ENCODE data around the gene EML4. TPM values are rescaled to one million over a fixed set of nuclear protein-coding genes. Genes with fewer than 3 reads are reported as not detected.

The EML4 gene
- total RNA-seq, 1 donor from 2014 or later = 43.0 TPM

- H3K36me3 Mint-ChIP-seq (ENCODE audit: low read depth) = peaks cover 10% of the 10 kb centered on the region
- H3K4me1 Mint-ChIP-seq (ENCODE audit: low read depth) = no peaks in the 10 kb centered on the region
- DNase-seq (ENCODE audit: low spot score) = no peak
- H3K4me3 Mint-ChIP-seq (ENCODE audit: low read depth) = no peak overlapping the region
- no peak overlapping the region for H3K27ac Mint-ChIP-seq
- H3K27me3 Mint-ChIP-seq (ENCODE audit: low read depth) = no peaks in the 10 kb centered on the region
- intact Hi-C loops (cut with micrococcal nuclease) = no loop called here
- no peaks in the 10 kb centered on the region for H3K9me3 Mint-ChIP-seq
These were observed 105.7 kb downstream of the EML4 start for GRCh38 chr2:42274863-42275262.

GRCh38 chr2:42281416-42282081 lies 112.4 kb downstream of the EML4 start:
- peaks cover 39% of the 10 kb centered on the region for H3K36me3 Mint-ChIP-seq (ENCODE audit: low read depth)
- DNase-seq (ENCODE audit: low spot score) = no peak
- no peaks in the 10 kb centered on the region for H3K27me3 Mint-ChIP-seq (ENCODE audit: low read depth)
- intact Hi-C loops (cut with micrococcal nuclease) = no loop called here
- H3K27ac Mint-ChIP-seq = no peak overlapping the region
- no peaks in the 10 kb centered on the region for H3K9me3 Mint-ChIP-seq
- H3K4me3 Mint-ChIP-seq (ENCODE audit: low read depth) = no peak overlapping the region
- H3K4me1 Mint-ChIP-seq (ENCODE audit: low read depth) = peaks cover 5% of the 10 kb centered on the region

- Mint-ChIP-seq H3K4me1 (ENCODE audit: low read depth) (peaks cover 21% of the 10 kb centered on the region), H3K4me3 (ENCODE audit: low read depth) (no peak overlapping the region), H3K27me3 (ENCODE audit: low read depth) (no peaks in the 10 kb centered on the region), H3K36me3 (ENCODE audit: low read depth) (peaks cover 46% of the 10 kb centered on the region), H3K27ac (no peak overlapping the region), H3K9me3 (no peaks in the 10 kb centered on the region)
- DNase-seq (ENCODE audit: low spot score) = no peak
- intact Hi-C loops (cut with micrococcal nuclease) = no loop called here
These were observed 114.9 kb downstream of the EML4 start for GRCh38 chr2:42284019-42284418.

DNA sequence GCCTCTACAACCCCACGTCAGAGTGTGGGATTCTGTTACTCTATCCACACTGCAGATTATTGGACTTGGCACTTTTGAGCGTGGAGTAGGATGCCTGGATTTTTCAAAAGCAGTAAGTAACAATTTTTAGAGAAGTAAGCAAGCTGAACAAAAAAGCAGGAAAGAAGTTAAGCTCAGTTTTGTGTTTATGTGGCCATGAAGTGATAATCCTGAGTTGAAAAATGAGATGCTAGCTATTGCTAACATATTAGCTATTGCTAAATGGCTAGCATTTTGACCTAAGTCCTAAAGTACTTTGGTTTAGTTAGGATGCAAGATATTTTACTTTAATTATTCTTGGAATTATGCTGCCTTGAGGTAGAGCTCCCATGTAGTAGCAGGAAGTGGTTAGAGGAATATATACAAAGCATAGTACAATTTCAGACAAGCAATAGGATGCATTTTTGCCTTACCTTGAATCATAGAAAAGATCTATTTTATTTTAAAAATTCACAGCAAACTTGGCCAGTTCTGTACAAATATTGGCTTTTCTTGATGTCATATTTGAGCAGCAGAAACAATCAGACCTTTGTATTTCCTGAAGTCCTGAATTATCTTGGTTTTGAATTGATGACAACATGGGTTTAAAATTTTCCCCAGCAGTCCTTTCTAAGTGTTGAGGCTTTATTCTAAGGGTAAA lies 117.3 kb downstream of the EML4 start:
- Mint-ChIP-seq H3K27me3 (ENCODE audit: low read depth) (no peaks in the 10 kb centered on the region), H3K27ac (no peak overlapping the region), H3K4me1 (ENCODE audit: low read depth) (peaks cover 27% of the 10 kb centered on the region), H3K9me3 (no peaks in the 10 kb centered on the region), H3K4me3 (ENCODE audit: low read depth) (no peak overlapping the region), H3K36me3 (ENCODE audit: low read depth) (peaks cover 48% of the 10 kb centered on the region)
- intact Hi-C loops (cut with micrococcal nuclease) = loop anchor here (5.0 kb wide), 1 partner anchor 41 kb away; no protein-coding TSS in a partner anchor
- DNase-seq (ENCODE audit: low spot score) = no peak

DNA sequence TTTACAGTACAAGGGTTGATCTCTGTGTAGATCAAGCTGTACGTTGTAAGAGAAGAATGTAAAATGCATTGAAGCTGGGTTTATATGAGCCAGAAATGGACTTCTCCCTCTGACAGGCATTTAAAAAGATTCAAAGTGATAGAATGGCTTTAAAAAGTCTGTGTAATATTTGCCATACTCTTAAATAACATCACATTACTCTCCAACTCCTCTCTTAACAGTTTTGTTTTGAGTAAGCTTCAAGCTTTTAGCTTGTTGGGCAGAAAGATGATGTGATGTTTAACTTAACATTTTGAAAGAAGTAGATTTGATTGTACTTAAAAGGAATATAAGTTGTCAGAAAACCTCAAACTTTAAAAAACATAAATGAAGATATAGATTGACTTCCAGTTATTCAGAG lies 119.7 kb downstream of the EML4 start:
- no peak overlapping the region for H3K27ac Mint-ChIP-seq
- H3K36me3 Mint-ChIP-seq (ENCODE audit: low read depth) = peaks cover 48% of the 10 kb centered on the region
- intact Hi-C loops (cut with micrococcal nuclease) = loop anchor here (5.0 kb wide), 1 partner anchor 38 kb away; no protein-coding TSS in a partner anchor
- H3K9me3 Mint-ChIP-seq = no peaks in the 10 kb centered on the region
- H3K4me1 Mint-ChIP-seq (ENCODE audit: low read depth) = peaks cover 28% of the 10 kb centered on the region
- no peak for DNase-seq (ENCODE audit: low spot score)
- H3K27me3 Mint-ChIP-seq (ENCODE audit: low read depth) = no peaks in the 10 kb centered on the region
- no peak overlapping the region for H3K4me3 Mint-ChIP-seq (ENCODE audit: low read depth)

- intact Hi-C loops (cut with micrococcal nuclease) = loop anchor here (5.0 kb wide), 1 partner anchor 38 kb away; no protein-coding TSS in a partner anchor
- Mint-ChIP-seq H3K27ac (peak overlapping the region; percentile 30), H3K36me3 (ENCODE audit: low read depth) (peaks cover 46% of the 10 kb centered on the region), H3K4me1 (ENCODE audit: low read depth) (peaks cover 28% of the 10 kb centered on the region), H3K9me3 (no peaks in the 10 kb centered on the region), H3K4me3 (ENCODE audit: low read depth) (no peak overlapping the region), H3K27me3 (ENCODE audit: low read depth) (no peaks in the 10 kb centered on the region)
- DNase-seq (ENCODE audit: low spot score) = no peak
These were observed 120.1 kb downstream of the EML4 start for GRCh38 chr2:42289222-42289621.

DNA sequence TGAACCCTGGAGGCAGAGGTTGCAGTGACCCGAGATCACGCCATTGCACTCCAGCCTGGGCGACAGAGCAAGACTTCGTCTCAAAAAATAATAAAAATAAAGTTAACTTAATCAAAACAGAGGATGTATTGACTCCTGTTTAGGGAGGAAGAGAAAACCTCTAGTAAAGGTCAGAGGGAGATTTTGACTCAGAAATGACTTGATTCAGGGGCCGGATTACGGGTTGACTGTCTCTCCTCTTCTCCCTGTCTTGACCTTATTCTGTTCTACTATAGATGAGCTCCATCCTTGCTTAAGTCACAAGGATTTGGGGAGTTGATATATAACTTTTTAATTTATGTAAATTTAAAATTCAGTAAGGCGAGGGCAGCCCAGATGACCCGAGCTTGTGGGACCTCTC lies 120.9 kb downstream of the EML4 start:
- Mint-ChIP-seq H3K9me3 (no peaks in the 10 kb centered on the region), H3K27ac (no peak overlapping the region), H3K4me3 (ENCODE audit: low read depth) (no peak overlapping the region), H3K4me1 (ENCODE audit: low read depth) (peaks cover 28% of the 10 kb centered on the region), H3K36me3 (ENCODE audit: low read depth) (peaks cover 51% of the 10 kb centered on the region), H3K27me3 (ENCODE audit: low read depth) (no peaks in the 10 kb centered on the region)
- intact Hi-C loops (cut with micrococcal nuclease) = loop anchor here (10.0 kb wide), 1 partner anchor 135 kb away; no protein-coding TSS in a partner anchor
- no peak for DNase-seq (ENCODE audit: low spot score)

- no peaks in the 10 kb centered on the region for H3K27me3 Mint-ChIP-seq (ENCODE audit: low read depth)
- intact Hi-C loops (cut with micrococcal nuclease) = loop anchor here (10.0 kb wide), 1 partner anchor 132 kb away; no protein-coding TSS in a partner anchor
- DNase-seq (ENCODE audit: low spot score) = no peak
- H3K4me1 Mint-ChIP-seq (ENCODE audit: low read depth) = peaks cover 27% of the 10 kb centered on the region
- no peak overlapping the region for H3K4me3 Mint-ChIP-seq (ENCODE audit: low read depth)
- H3K27ac Mint-ChIP-seq = no peak overlapping the region
- H3K9me3 Mint-ChIP-seq = no peaks in the 10 kb centered on the region
- peaks cover 62% of the 10 kb centered on the region for H3K36me3 Mint-ChIP-seq (ENCODE audit: low read depth)
These were observed 123.9 kb downstream of the EML4 start for GRCh38 chr2:42293019-42293418.

- intact Hi-C loops (cut with micrococcal nuclease) = loop anchor here (10.0 kb wide), 1 partner anchor 129 kb away; no protein-coding TSS in a partner anchor
- no peak overlapping the region for H3K4me3 Mint-ChIP-seq (ENCODE audit: low read depth)
- peaks cover 70% of the 10 kb centered on the region for H3K36me3 Mint-ChIP-seq (ENCODE audit: low read depth)
These were observed 127.1 kb downstream of the EML4 start for GRCh38 chr2:42296226-42296625.

DNA sequence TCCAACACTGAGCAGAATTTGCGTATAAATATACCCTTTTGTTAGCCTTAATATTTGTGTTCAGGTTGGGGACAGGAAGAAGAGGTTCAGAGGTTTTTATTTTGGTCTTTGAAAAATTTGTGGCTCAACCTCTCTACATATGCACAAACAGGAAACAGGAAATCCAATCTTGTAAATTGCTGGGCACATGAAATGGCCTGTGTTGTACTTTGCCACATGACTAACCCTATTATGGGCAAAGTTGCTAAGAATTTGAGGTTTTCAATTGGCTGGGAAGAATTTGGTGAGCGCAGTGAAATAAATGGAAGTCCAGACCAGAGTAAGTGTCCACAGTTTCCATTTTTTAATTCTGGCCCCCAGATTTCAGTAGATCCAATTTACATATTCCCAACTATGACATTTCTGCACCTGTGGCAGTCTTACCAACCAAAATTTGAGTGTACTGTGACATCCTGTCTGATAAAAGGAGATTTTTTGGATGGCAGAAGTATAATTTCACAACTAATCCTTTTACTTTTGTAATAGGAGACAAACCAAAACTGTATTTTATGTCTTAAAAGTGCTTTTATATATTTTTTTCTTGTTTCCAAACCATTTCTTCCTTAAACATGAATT lies 128.3 kb downstream of the EML4 start:
- Mint-ChIP-seq H3K9me3 (no peaks in the 10 kb centered on the region), H3K27me3 (ENCODE audit: low read depth) (no peaks in the 10 kb centered on the region), H3K4me1 (ENCODE audit: low read depth) (peaks cover 30% of the 10 kb centered on the region), H3K4me3 (ENCODE audit: low read depth) (no peak overlapping the region), H3K36me3 (ENCODE audit: low read depth) (peaks cover 69% of the 10 kb centered on the region), H3K27ac (peak overlapping the region; percentile 22)
- intact Hi-C loops (cut with micrococcal nuclease) = loop anchor here (10.0 kb wide), 1 partner anchor 127 kb away; no protein-coding TSS in a partner anchor
- DNase-seq (ENCODE audit: low spot score) = no peak

More at GRCh38 chr2:42296226-42296625, 127.1 kb downstream of the EML4 start:
- Mint-ChIP-seq H3K27ac (no peak overlapping the region), H3K27me3 (ENCODE audit: low read depth) (no peaks in the 10 kb centered on the region), H3K9me3 (no peaks in the 10 kb centered on the region), H3K4me1 (ENCODE audit: low read depth) (peaks cover 32% of the 10 kb centered on the region)
- no peak for DNase-seq (ENCODE audit: low spot score)

DNA sequence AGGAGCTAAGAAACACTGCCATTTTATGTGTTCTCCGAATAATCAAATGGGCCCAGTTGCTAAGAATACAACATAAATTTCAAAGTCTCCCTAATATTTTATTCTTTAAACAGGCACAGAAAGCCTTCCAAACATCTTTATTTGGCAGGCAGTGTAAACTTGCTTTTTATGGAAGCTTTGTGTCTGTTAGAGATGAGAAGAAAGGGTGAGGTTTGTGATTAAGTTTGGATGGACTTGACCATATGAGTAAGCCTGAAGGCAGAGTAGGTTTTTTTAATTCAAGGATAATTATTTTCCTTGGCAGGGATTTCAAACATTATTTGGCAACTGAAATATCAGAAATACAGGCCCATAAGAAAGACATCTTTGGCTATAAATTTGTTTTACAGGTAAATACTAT lies 129.0 kb downstream of the EML4 start:
- Mint-ChIP-seq H3K4me1 (ENCODE audit: low read depth) (peaks cover 30% of the 10 kb centered on the region), H3K27ac (no peak overlapping the region), H3K9me3 (no peaks in the 10 kb centered on the region), H3K4me3 (ENCODE audit: low read depth) (no peak overlapping the region), H3K27me3 (ENCODE audit: low read depth) (no peaks in the 10 kb centered on the region), H3K36me3 (ENCODE audit: low read depth) (peaks cover 68% of the 10 kb centered on the region)
- no peak for DNase-seq (ENCODE audit: low spot score)
- intact Hi-C loops (cut with micrococcal nuclease) = loop anchor here (10.0 kb wide), 1 partner anchor 127 kb away; no protein-coding TSS in a partner anchor

DNA sequence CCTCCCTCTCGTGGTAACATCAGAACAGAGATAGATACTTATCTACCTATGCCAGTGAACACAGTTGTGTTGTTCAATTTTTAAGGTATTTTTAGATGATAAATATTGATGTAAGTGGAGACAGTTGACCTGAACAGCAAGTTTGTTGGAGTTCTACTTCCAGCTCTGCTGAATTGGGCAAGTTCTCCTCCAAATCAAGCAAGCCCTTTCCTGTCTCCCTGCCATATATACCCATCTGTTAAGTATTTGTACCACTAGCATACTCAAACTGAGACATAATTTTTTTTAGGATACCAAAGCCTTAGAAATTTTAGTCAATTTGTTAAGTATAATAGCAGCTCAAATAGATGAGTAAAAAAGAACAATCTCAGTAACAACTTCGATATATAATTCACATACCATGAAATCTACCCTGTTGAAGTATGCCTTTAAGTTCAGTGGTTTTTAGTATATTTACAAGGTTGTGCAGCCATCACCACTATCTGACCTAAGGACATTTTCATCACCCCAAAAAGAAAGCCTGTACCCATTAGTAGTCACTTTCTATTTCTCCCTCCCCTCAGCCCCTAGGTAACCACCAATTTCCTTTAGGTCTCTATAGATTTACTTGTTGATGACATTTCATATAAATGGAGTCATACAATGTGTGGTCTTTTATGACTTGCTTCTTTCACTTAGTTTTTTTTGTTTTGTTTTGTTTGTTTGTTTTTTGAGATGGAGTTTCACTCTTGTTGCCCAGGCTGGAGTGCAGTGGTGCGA lies 130.0 kb downstream of the EML4 start:
- intact Hi-C loops (cut with micrococcal nuclease) = loop anchor here (10.0 kb wide), 1 partner anchor 126 kb away; no protein-coding TSS in a partner anchor
- Mint-ChIP-seq H3K4me1 (ENCODE audit: low read depth) (peaks cover 30% of the 10 kb centered on the region), H3K4me3 (ENCODE audit: low read depth) (no peak overlapping the region), H3K36me3 (ENCODE audit: low read depth) (peaks cover 73% of the 10 kb centered on the region), H3K27me3 (ENCODE audit: low read depth) (no peaks in the 10 kb centered on the region), H3K27ac (no peak overlapping the region), H3K9me3 (no peaks in the 10 kb centered on the region)
- no peak for DNase-seq (ENCODE audit: low spot score)

Data from activated T-helper 2 cell treated with anti-CD3 and anti-CD28 coated beads, Interferon-gamma antibody, Interleukin-2, Interleukin-4, amounts not matched to agents 10 μg/mL and 5 μg/mL and 100 μg/mL, durations not matched to agents 14 hours and 24 hours and 36 hours (primary cell).